Endothelial cell (in vitro differentiated cells): ENCODE measurements around the gene DSTN. TPM values are rescaled to one million over a fixed set of nuclear protein-coding genes. Genes with fewer than 3 reads are reported as not detected.
A peak's percentile ranks its signal among the peaks of the same experiment; 100 is the strongest.

Experiments
- DNase-seq: peaks from one replicate; pipeline ENCODE4 v3.0.0; 2021; ENCODE audit warnings: low spot score
- H3K27ac Mint-ChIP-seq: one replicate; pipeline ENCODE4 v1.8.0; 2021; ENCODE audit warnings: mixed read lengths, inconsistent platforms; ENCODE audit not compliant: unreplicated experiment
- H3K27me3 Mint-ChIP-seq: one replicate; pipeline ENCODE4 v1.8.0; 2021; ENCODE audit warnings: mild to moderate bottlenecking, moderate library complexity, mixed read lengths, inconsistent platforms; ENCODE audit not compliant: unreplicated experiment
- H3K36me3 Mint-ChIP-seq: one replicate; pipeline ENCODE4 v1.8.0; 2021; ENCODE audit warnings: mild to moderate bottlenecking, low read depth, mixed read lengths, inconsistent platforms; ENCODE audit not compliant: unreplicated experiment
- H3K4me1 Mint-ChIP-seq: one replicate; pipeline ENCODE4 v1.8.0; 2021; ENCODE audit warnings: mild to moderate bottlenecking, mixed read lengths, inconsistent platforms; ENCODE audit not compliant: unreplicated experiment
- H3K4me3 Mint-ChIP-seq: one replicate; pipeline ENCODE4 v1.8.0; 2021; ENCODE audit warnings: mild to moderate bottlenecking, mixed read lengths, inconsistent platforms; ENCODE audit not compliant: unreplicated experiment
- H3K9me3 Mint-ChIP-seq: one replicate; pipeline ENCODE4 v1.8.0; 2021; ENCODE audit warnings: mixed read lengths, inconsistent platforms; ENCODE audit not compliant: unreplicated experiment
- CTCF ChIP-seq: fragments of 200-600 bp; sonication (generic); IDR thresholded peaks from one replicate; pipeline ENCODE4 v1.5.0; 2021; ENCODE audit warnings: antibody characterized with exemption; ENCODE audit not compliant: unreplicated experiment
- total RNA-seq: library from RNA; stranded (reverse); fragmentation: NEBNext Ultra II Directional; extraction: Animal tissue kit (Norgen Biotek cat#: 25700); gene quantifications from one replicate; pipeline ENCODE4 v1.2.1, GENCODE V29; 2021; ENCODE audit not compliant: unreplicated experiment

Gene DSTN
- total RNA-seq, 1 donor from 2014 or later, result 142 TPM

- Mint-ChIP-seq H3K36me3 (peaks cover 10% of the 10 kb centered on the region), H3K27ac (peak overlapping the region; percentile 90), H3K9me3 (no peaks in the 10 kb centered on the region), H3K4me1 (peaks cover 25% of the 10 kb centered on the region), H3K27me3 (peaks cover 10% of the 10 kb centered on the region), H3K4me3 (peak overlapping the region; percentile 61)
- DNase-seq, result peak; percentile 78
- TF ChIP-seq CTCF, result no peak
Measured at GRCh38 chr20:17568972-17569521, 828 bp upstream of the DSTN start.

- no peak for TF ChIP-seq CTCF
- H3K4me3 Mint-ChIP-seq, result peak overlapping the region; percentile 97
- peak overlapping the region; percentile 96 for H3K27ac Mint-ChIP-seq
- H3K4me1 Mint-ChIP-seq, result peaks cover 25% of the 10 kb centered on the region
- DNase-seq, result peak; percentile 56
- H3K9me3 Mint-ChIP-seq, result no peaks in the 10 kb centered on the region
- peaks cover 10% of the 10 kb centered on the region for H3K27me3 Mint-ChIP-seq
- peaks cover 10% of the 10 kb centered on the region for H3K36me3 Mint-ChIP-seq
Measured at GRCh38 chr20:17570347-17571152, 675 bp downstream of the DSTN start.

GRCh38 chr20:17571153-17571527 lies 1.3 kb downstream of the DSTN start:
- H3K4me1 Mint-ChIP-seq, result peaks cover 27% of the 10 kb centered on the region
- no peaks in the 10 kb centered on the region for H3K9me3 Mint-ChIP-seq
- H3K27ac Mint-ChIP-seq, result peak overlapping the region; percentile 96
- H3K27me3 Mint-ChIP-seq, result peaks cover 10% of the 10 kb centered on the region
- H3K4me3 Mint-ChIP-seq, result peak overlapping the region; percentile 97
- H3K36me3 Mint-ChIP-seq, result peaks cover 10% of the 10 kb centered on the region
- TF ChIP-seq CTCF, result no peak
- no peak for DNase-seq

- Mint-ChIP-seq H3K27me3 (peaks cover 10% of the 10 kb centered on the region), H3K4me3 (peak overlapping the region; percentile 13), H3K27ac (no peak overlapping the region), H3K36me3 (peaks cover 10% of the 10 kb centered on the region), H3K4me1 (peaks cover 29% of the 10 kb centered on the region), H3K9me3 (no peaks in the 10 kb centered on the region)
- no peak for DNase-seq
- no peak for TF ChIP-seq CTCF
Measured at GRCh38 chr20:17572034-17572638, 2.3 kb downstream of the DSTN start.

- no peaks in the 10 kb centered on the region for H3K9me3 Mint-ChIP-seq
- H3K36me3 Mint-ChIP-seq, result peaks cover 5% of the 10 kb centered on the region
- no peak overlapping the region for H3K27ac Mint-ChIP-seq
- no peak overlapping the region for H3K4me3 Mint-ChIP-seq
- H3K27me3 Mint-ChIP-seq, result peaks cover 8% of the 10 kb centered on the region
- no peak for TF ChIP-seq CTCF
- DNase-seq, result no peak
- peaks cover 24% of the 10 kb centered on the region for H3K4me1 Mint-ChIP-seq
Measured at GRCh38 chr20:17573463-17573862, 3.6 kb downstream of the DSTN start.
